Lower leg skin (tissue), 4 donors: Measurements from ENCODE around the gene SLC35F3. TPM values are rescaled to one million over a fixed set of nuclear protein-coding genes. Genes with fewer than 3 reads are reported as not detected.

Source experiments
- DNase-seq, 2 donors: peaks; one replicate each; pipeline ENCODE4 v3.0.0-alpha.2; 2019; ENCODE audit warnings: low spot score in 2 of 2
- H3K4me3 ChIP-seq: fragments of 200-600 bp; sonication (generic); 2 replicates; pipeline ENCODE4 v1.5.1; 2017; ENCODE audit warnings: mild to moderate bottlenecking, low read depth; ENCODE audit not compliant: poor library complexity, severe bottlenecking
- CTCF ChIP-seq, 3 donors: fragments of 450-650 bp; IDR thresholded peaks; one replicate each; pipeline ENCODE4 v1.5.1; 2016; ENCODE audit warnings: antibody characterized with exemption in 3 of 3, mild to moderate bottlenecking in 3 of 3, moderate library complexity in 2 of 3
- POLR2A ChIP-seq, 2 donors: fragments of 450-650 bp; IDR thresholded peaks; one replicate each; pipeline ENCODE4 v1.6.1; 2016 to 2017; ENCODE audit warnings: antibody characterized with exemption in 2 of 2, mild to moderate bottlenecking in 1 of 2, moderate library complexity in 1 of 2
- WGBS, 2 donors: methylation state at CpG; one replicate each; pipeline ENCODE4 v1.1.5; 2018; 5-methylcytosine and 5-hydroxymethylcytosine counted together
- intact Hi-C: fragments of 100-400 bp; cut with DNase I; formaldehyde crosslinking; loops from one replicate; pipeline ENCODE4 v1.15.0; 2023; ENCODE audit warnings: low total_unique reads
- total RNA-seq, 4 donors: library from RNA; depleted of rRNA; stranded (reverse); fragments of >200 nt; gene quantifications; one replicate each; pipeline ENCODE4 v1.1.0, GENCODE V29; 2016

The SLC35F3 gene
- total RNA-seq, 4 donors from 2014 or later, result 0.42 to 0.83 (median 0.64) TPM

DNA sequence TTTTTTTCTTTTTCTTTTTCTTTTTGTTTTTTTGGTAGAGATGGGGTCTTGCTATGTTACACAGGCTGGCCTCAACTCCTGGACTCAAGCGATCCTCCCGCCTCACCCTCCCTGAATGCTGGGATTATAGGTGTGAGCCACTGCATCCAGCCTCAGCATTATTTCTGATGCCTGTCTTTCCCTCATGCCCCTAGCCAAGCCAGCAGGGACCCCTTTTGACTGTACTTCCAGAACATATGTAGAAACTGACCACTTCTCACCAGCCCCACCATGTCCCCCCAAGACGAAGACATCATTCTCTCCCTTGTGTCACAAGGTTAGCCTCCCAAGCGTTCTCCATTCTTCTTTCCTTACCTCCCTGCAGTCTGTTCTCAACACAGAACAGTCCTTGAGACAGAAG lies 360.8 kb downstream of the SLC35F3 start:
- DNase-seq, result peak in 1 of 2 donors; percentile 57
- intact Hi-C loops, result no loop called here
- 95 to 96% methylated on average over 4 of the region's 4 CpGs for WGBS, 2 donors
- H3K4me3 ChIP-seq, result no peak overlapping the region
- TF ChIP-seq POLR2A (IDR thresholded peaks at IDR 0.05) (no peak), CTCF (IDR thresholded peaks at IDR 0.05) (no peak)

DNA sequence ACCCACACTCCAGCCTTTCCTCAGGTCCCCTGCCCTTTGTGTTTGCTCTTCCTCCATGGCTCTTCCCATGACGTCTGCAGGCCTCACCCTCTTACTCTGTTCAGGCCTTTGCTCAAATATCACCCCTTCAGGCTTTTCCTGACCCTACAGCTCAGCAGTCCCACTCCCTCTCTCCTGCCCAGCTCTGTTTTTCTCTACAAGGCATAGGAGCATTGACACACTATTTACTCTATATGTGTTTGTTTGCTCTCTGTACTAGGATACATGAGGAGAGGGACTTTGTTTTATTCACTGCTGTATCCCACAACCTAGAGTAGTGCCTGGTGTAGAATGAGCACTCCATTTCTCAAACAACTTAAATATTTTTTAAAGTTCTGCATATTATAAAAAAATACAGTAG lies 361.4 kb downstream of the SLC35F3 start:
- 24 to 35% methylated on average over 1 of the region's 1 CpG for WGBS, 2 donors

GRCh38 chr1:234270093-234270492 lies 365.6 kb downstream of the SLC35F3 start:
- intact Hi-C loops, result no loop called here

More for the DNA sequence above, 361.4 kb downstream of the SLC35F3 start:
- peak in 1 of 2 donors; percentile 29 for DNase-seq
- TF ChIP-seq POLR2A (IDR thresholded peaks at IDR 0.05), result no peak
- no peak for TF ChIP-seq CTCF (IDR thresholded peaks at IDR 0.05)
- intact Hi-C loops, result no loop called here
- H3K4me3 ChIP-seq, result no peak overlapping the region

GRCh38 chr1:234270581-234271242 lies 366.2 kb downstream of the SLC35F3 start:
- 68 to 74% methylated on average over 6 of the region's 6 CpGs for WGBS, 2 donors
- TF ChIP-seq CTCF (IDR thresholded peaks at IDR 0.05), result no peak
- no peak for TF ChIP-seq POLR2A (IDR thresholded peaks at IDR 0.05)
- intact Hi-C loops, result no loop called here
- H3K4me3 ChIP-seq, result no peak overlapping the region
- peak in 1 of 2 donors; percentile 18 for DNase-seq

More at GRCh38 chr1:234270093-234270492, 365.6 kb downstream of the SLC35F3 start:
- DNase-seq, result no peak
- H3K4me3 ChIP-seq, result no peak overlapping the region
- 84 to 93% methylated on average over 2 of the region's 2 CpGs for WGBS, 2 donors
- TF ChIP-seq POLR2A (IDR thresholded peaks at IDR 0.05) (no peak), CTCF (IDR thresholded peaks at IDR 0.05) (no peak)

DNA sequence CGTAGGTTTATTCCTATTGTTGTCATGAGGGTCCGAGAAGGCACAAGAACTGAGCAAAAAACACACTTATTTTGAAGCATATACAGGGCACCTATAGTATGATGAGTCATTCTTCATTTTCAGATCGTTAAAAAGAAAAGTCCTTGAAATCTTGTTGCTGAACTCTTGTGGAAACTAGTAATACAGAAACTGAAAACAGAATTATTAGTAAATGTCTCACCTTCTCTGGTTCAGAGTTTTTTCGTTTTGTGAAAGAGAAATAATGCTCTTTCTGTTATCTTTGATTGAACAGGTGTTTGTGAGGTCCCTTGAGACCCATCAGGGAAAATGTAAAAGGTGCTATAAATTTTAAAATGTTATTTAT lies 366.7 kb downstream of the SLC35F3 start:
- no peak overlapping the region for H3K4me3 ChIP-seq
- intact Hi-C loops, result no loop called here
- WGBS, 2 donors, result 62 to 65% methylated on average over 4 of the region's 4 CpGs
- TF ChIP-seq CTCF (IDR thresholded peaks at IDR 0.05), result no peak
- no peak for TF ChIP-seq POLR2A (IDR thresholded peaks at IDR 0.05)
- no peak for DNase-seq
